OCI-LY1 (cell line): ENCODE results near the gene TAAR5.

Source experiments
- EZH2 ChIP-seq: fragments of 200-600 bp; sonication (generic), shearing (Covaris generic); IDR thresholded peaks from 2 replicates; pipeline ENCODE4 v1.8.0; 2017; ENCODE audit warnings: borderline replicate concordance, mixed run types, mild to moderate bottlenecking, antibody characterized with exemption, low read length, moderate library complexity, mixed read lengths
- TF ChIP-seq, protein P1 (sequence below): fragments of 200-600 bp; sonication (generic), shearing (Covaris generic); IDR thresholded peaks from 2 replicates; pipeline ENCODE4 v1.5.1; 2017; ENCODE audit warnings: mild to moderate bottlenecking, antibody characterized with exemption, low read length, moderate library complexity, mixed read lengths

DNA sequence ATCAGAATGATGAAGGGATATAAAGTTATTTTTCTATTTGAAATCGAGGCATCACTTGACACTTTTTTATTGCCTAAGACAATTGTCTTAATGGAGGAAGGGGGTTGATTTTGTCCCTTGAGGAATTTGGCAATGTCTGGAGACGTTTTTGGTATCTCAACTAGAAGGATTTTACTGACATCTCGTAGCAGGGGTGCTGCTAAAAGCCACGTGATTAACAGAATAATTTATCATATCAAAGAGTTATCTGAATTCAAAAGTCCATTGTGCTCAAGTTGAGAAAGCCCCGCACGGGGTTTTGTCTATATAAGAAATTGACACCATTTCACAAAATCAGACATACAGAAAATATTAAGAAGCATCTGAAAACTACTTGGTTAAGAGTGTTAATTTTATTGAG, 20.9 kb downstream of the TAAR5 start:
- TF ChIP-seq, protein P1, sequence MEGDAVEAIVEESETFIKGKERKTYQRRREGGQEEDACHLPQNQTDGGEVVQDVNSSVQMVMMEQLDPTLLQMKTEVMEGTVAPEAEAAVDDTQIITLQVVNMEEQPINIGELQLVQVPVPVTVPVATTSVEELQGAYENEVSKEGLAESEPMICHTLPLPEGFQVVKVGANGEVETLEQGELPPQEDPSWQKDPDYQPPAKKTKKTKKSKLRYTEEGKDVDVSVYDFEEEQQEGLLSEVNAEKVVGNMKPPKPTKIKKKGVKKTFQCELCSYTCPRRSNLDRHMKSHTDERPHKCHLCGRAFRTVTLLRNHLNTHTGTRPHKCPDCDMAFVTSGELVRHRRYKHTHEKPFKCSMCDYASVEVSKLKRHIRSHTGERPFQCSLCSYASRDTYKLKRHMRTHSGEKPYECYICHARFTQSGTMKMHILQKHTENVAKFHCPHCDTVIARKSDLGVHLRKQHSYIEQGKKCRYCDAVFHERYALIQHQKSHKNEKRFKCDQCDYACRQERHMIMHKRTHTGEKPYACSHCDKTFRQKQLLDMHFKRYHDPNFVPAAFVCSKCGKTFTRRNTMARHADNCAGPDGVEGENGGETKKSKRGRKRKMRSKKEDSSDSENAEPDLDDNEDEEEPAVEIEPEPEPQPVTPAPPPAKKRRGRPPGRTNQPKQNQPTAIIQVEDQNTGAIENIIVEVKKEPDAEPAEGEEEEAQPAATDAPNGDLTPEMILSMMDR: no peak
- no peak for TF ChIP-seq EZH2
